Thyroid gland (tissue), 4 donors: ENCODE data around the gene KIF16B. TPM values are rescaled to one million over a fixed set of nuclear protein-coding genes. Genes with fewer than 3 reads are reported as not detected.
"Not testable (repeated sequence)": the region's sequence is repeated elsewhere in the genome, so short reads cannot be mapped to it uniquely, and the experiment has no call there.

Experiments used
- DNase-seq, 2 donors: peaks; one replicate each; pipeline ENCODE4 v3.0.0-alpha.2; 2019
- H3K27ac ChIP-seq, 3 donors: fragments of 200-600 bp; sonication (generic); 1 replicate in 2 of 3; 2 replicates in 1 of 3; pipeline ENCODE4 v1.5.1; 2016 to 2019; ENCODE audit warnings: mild to moderate bottlenecking in 1 of 3, moderate library complexity in 1 of 3
- H3K27me3 ChIP-seq: fragments of 200-600 bp; sonication (generic); one replicate; pipeline ENCODE4 v1.5.1; 2019
- H3K36me3 ChIP-seq, 2 donors: fragments of 200-600 bp; sonication (generic); one replicate each; pipeline ENCODE4 v1.5.1; 2016 to 2019
- H3K4me1 ChIP-seq, 2 donors: fragments of 200-600 bp; sonication (generic); one replicate each; pipeline ENCODE4 v1.5.1; 2017 to 2019
- H3K4me3 ChIP-seq, 3 donors: fragments of 200-600 bp; sonication (generic); replicated peaks in 1 of 3; 1 replicate in 2 of 3; 2 replicates in 1 of 3; pipeline ENCODE4 v1.5.1; 2016; ENCODE audit warnings: mild to moderate bottlenecking in 1 of 3
- H3K9me3 ChIP-seq: fragments of 200-600 bp; sonication (generic); one replicate; pipeline ENCODE4 v1.5.1; 2017
- CTCF ChIP-seq, 6 experiments: fragments of 200-600 bp in 3 of 6; fragments of 450-650 bp in 3 of 6; sonication (generic) in 3 of 6; IDR thresholded peaks; one replicate each; pipeline ENCODE4 v1.5.1; 2016 to 2019; ENCODE audit warnings: antibody characterized with exemption in 6 of 6, mild to moderate bottlenecking in 2 of 6, inconsistent platforms in 1 of 6, moderate library complexity in 1 of 6
- POLR2A ChIP-seq, 2 donors: fragments of 450-650 bp; IDR thresholded peaks; one replicate each; pipeline ENCODE4 v1.6.1; 2017; ENCODE audit warnings: antibody characterized with exemption in 2 of 2, mild to moderate bottlenecking in 2 of 2, moderate library complexity in 1 of 2
- WGBS, 2 donors: methylation state at CpG; one replicate each; pipeline ENCODE4 v1.1.5; 2017; 5-methylcytosine and 5-hydroxymethylcytosine counted together
- intact Hi-C: fragments of 100-400 bp; cut with DNase I; formaldehyde crosslinking; loops from one replicate; pipeline ENCODE4 v1.15.1; 2023
- total RNA-seq, 4 donors: library from RNA; depleted of rRNA; stranded (reverse); fragments of >200 nt; gene quantifications; one replicate each; pipeline ENCODE4 v1.2.3, GENCODE V29; 2016

KIF16B gene
- total RNA-seq, 4 donors from 2014 or later = 18.5 to 32.8 (median 28.6) TPM

DNA sequence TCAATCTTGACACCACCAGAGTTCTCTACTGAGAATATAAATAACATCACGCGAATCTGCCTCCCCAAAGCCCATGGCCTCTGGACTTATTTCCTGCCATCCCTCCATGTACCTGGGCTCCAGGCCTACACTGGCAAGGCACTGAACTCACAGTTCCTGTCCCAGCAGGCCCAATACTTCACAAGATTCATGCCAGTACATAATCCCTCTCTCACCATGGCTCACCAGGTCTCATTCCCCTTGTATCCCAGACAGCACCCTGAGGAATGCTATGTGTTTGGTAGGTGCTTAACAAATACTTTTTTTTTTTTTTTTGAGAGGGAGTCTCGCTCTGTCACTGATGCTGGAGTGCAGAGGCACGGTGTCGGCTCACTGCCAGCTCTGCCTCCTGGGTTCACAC, 1.9 kb downstream of the KIF16B start:
- intact Hi-C loops = no loop called here
- no peak overlapping the region for H3K27ac ChIP-seq

DNA sequence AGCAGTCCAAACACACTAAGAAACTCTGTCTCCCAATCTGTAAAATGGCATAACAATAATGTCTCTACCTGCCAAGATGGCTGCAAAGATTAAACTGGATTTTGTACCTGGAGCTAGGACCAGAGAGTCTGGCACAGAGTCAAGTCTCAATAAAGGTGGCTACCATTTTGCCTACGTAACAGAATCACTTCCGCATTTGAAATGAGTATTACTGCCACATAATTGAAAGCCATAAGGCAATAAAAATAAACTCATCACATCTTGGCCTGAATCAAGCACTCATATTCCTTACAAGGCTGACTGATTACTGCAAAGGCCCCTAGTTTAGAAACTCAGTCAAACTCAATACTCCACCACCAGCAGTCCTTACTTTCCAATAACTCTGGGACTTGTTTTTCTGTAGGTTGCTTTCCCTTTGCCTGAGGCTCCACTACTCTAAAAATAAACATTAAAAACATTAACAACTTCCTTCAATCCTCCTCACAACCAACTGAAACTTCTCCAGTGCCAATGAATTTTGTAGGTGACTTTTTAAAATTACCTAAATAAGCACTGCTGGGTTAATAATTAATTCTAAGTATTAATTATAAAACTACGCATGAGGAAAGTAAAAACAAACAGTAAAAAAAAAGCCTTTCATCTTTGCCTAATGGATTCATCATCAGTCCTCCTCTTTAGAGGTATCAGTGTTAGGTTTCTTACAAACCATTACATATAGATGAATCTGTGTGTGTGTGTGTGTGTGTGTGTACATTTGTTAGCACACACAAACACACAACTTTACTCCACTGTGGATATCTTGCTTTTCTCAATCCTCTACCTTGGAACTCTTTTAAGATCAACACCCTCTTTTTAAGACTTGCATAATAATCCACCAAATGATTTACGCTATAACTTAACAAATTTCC, 3.7 kb downstream of the KIF16B start:
- H3K36me3 ChIP-seq = no peaks in the 10 kb centered on the region
- intact Hi-C loops = no loop called here
- WGBS, 2 donors = 82 to 83% methylated on average over 4 of the region's 4 CpGs
- no peak overlapping the region for H3K4me3 ChIP-seq
- DNase-seq = no peak
- H3K27ac ChIP-seq = no peak overlapping the region
- peaks cover 5 to 16% of the 10 kb centered on the region in 2 donors for H3K4me1 ChIP-seq
- no peak for TF ChIP-seq CTCF (IDR thresholded peaks at IDR 0.05)
- TF ChIP-seq POLR2A (IDR thresholded peaks at IDR 0.05) = no peak
- no peaks in the 10 kb centered on the region for H3K9me3 ChIP-seq
- no peaks in the 10 kb centered on the region for H3K27me3 ChIP-seq

More for the DNA sequence above, 1.9 kb downstream of the KIF16B start:
- WGBS, 2 donors = 97 to 98% methylated on average over 5 of the region's 5 CpGs
- Histone ChIP-seq H3K4me1 (peaks cover 7 to 22% of the 10 kb centered on the region in 2 donors), H3K27me3 (no peaks in the 10 kb centered on the region), H3K4me3 (no peak overlapping the region), H3K9me3 (no peaks in the 10 kb centered on the region), H3K36me3 (no peaks in the 10 kb centered on the region)
- DNase-seq = no peak
- no peak for TF ChIP-seq POLR2A (IDR thresholded peaks at IDR 0.05)
- TF ChIP-seq CTCF (IDR thresholded peaks at IDR 0.05) = no peak

- intact Hi-C loops = no loop called here
- H3K27me3 ChIP-seq = no peaks in the 10 kb centered on the region
- DNase-seq = no peak
- no peaks in the 10 kb centered on the region for H3K9me3 ChIP-seq
- H3K4me1 ChIP-seq = peaks cover under 1 to 2% of the 10 kb centered on the region in 2 donors
- no peak overlapping the region for H3K27ac ChIP-seq
- H3K4me3 ChIP-seq = no peak overlapping the region
- no peaks in the 10 kb centered on the region for H3K36me3 ChIP-seq
- 85% methylated on average over 5 of the region's 5 CpGs for WGBS, 2 donors
- TF ChIP-seq POLR2A (IDR thresholded peaks at IDR 0.05) = no peak
- TF ChIP-seq CTCF (IDR thresholded peaks at IDR 0.05) = no peak
Observed at GRCh38 chr20:16566080-16566479, 7.2 kb downstream of the KIF16B start.

DNA sequence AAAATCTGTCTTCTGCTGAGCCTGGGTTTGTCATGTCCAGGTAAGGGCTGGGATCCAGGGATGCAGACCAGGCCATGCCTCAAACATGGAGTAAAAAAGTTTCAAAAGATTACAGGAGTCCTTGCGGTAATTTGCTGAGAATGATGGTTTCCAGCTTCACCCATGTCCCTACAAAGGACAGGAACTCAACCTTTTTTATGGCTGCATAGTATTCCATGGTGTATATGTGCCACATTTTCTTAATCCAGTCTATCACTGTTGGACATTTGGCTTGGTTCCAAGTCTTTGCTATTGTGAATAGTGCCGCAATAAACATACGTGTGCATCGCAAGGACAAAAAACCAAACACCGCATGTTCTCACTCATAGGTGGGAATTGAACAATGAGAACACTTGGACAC, 9.2 kb downstream of the KIF16B start:
- H3K4me3 ChIP-seq, H3K9me3 ChIP-seq, H3K27me3 ChIP-seq, H3K36me3 ChIP-seq, DNase-seq, intact Hi-C loops, H3K4me1 ChIP-seq, H3K27ac ChIP-seq: not testable (repeated sequence)
- WGBS, 2 donors = 71 to 88% methylated on average over 5 of the region's 5 CpGs

DNA sequence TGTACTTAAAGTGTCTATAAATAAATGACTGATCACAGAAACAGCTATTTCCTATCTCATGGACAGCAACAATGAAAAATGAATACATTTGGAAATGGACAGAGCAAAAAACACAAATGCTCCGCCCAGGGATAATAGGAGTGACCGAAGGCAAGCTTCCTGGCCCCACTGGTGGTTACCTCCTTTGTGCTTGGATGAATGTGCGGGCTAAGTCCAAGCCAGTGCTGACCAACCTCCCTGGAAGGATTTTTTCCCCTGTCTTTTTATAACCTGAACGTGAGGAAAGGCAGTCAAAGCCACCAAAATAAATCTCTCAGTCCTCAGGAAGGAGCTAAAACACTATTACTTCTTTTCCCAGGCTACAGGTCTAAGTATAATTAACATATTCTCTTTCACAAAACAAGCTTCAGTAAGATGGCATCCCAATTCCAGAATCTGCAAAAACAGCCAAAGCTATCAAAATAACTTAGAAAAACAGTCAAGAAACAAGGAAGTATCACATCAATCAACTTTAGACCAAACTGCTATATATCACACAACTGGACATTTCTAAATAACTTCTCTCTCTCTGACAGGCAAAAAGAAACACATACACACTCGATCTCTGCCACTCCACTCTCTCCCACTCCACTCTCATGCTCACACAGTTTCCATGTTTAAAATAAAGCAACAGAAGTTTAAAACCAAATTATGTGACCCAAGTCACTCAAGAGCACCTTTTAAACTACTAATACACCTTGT, 10.0 kb downstream of the KIF16B start:
- Histone ChIP-seq H3K9me3 (no peaks in the 10 kb centered on the region), H3K36me3 (no peaks in the 10 kb centered on the region), H3K4me1 (no peaks in the 10 kb centered on the region), H3K4me3 (no peak overlapping the region), H3K27ac (no peak overlapping the region), H3K27me3 (no peaks in the 10 kb centered on the region)
- WGBS, 2 donors = 52 to 54% methylated on average over 5 of the region's 5 CpGs
- no peak for DNase-seq
- TF ChIP-seq POLR2A (IDR thresholded peaks at IDR 0.05) = no peak
- TF ChIP-seq CTCF (IDR thresholded peaks at IDR 0.05) = no peak
- intact Hi-C loops = no loop called here
